Activated naive CD4-positive, alpha-beta T cell treated with anti-CD3 and anti-CD28 coated beads for 36 hours (primary cell): Measurements from ENCODE around the gene HMX1. TPM values are rescaled to one million over a fixed set of nuclear protein-coding genes. Genes with fewer than 3 reads are reported as not detected.
A peak's percentile ranks its signal among the peaks of the same experiment; 100 is the strongest.

Experiments used
- CTCF ChIA-PET: fragments of 350-600 bp; sonication (Branson Sonifier 250); formaldehyde crosslinking; loops from one replicate; lab custom pipeline; 2021; ENCODE audit warnings: antibody characterized with exemption; lab: Charles Lee
- DNase-seq: peaks from one replicate; pipeline ENCODE4 v3.0.0-alpha.2; 2020
- H3K27ac Mint-ChIP-seq: one replicate; pipeline ENCODE4 v1.8.0; 2021; ENCODE audit warnings: mild to moderate bottlenecking, mixed read lengths
- H3K27me3 Mint-ChIP-seq: one replicate; pipeline ENCODE4 v1.8.0; 2021; ENCODE audit warnings: low read depth, mixed read lengths
- H3K36me3 Mint-ChIP-seq: one replicate; pipeline ENCODE4 v1.8.0; 2021; ENCODE audit warnings: low read depth, mixed read lengths
- H3K4me1 Mint-ChIP-seq: one replicate; pipeline ENCODE4 v1.8.0; 2021; ENCODE audit warnings: low read depth, mixed read lengths
- H3K4me3 Mint-ChIP-seq: one replicate; pipeline ENCODE4 v1.8.0; 2021; ENCODE audit warnings: mild to moderate bottlenecking, moderate library complexity, mixed read lengths
- H3K9me3 Mint-ChIP-seq: one replicate; pipeline ENCODE4 v1.8.0; 2021; ENCODE audit warnings: mixed read lengths
- intact Hi-C: fragments of 100-400 bp; cut with micrococcal nuclease; formaldehyde crosslinking; loops from one replicate; pipeline ENCODE4 v1.15.1; 2023
- total RNA-seq, 2 experiments: library from RNA; stranded (reverse); gene quantifications; one replicate each; pipeline ENCODE4 v1.2.3, GENCODE V29; 2021

The HMX1 gene
- total RNA-seq, 2 experiments from 2014 or later, result not detected

GRCh38 chr4:8914461-8915171 is 43.0 kb upstream of the HMX1 start:
- DNase-seq, result no peak
- Mint-ChIP-seq H3K9me3 (no peaks in the 10 kb centered on the region), H3K27me3 (peaks cover 3% of the 10 kb centered on the region), H3K36me3 (no peaks in the 10 kb centered on the region), H3K4me1 (peaks cover 2% of the 10 kb centered on the region), H3K4me3 (no peak overlapping the region), H3K27ac (no peak overlapping the region)
- CTCF ChIA-PET, result interaction anchor here (0.5 kb wide), 1 partner anchor 616 kb away, joined by 3 read pairs; no protein-coding TSS in a partner anchor
- intact Hi-C loops, result no loop called here

- intact Hi-C loops, result no loop called here
- CTCF ChIA-PET, result no interaction called here
Measured at GRCh38 chr4:8913858-8914460, 42.3 kb upstream of the HMX1 start.

GRCh38 chr4:8913121-8913857 is 41.6 kb upstream of the HMX1 start:
- peaks cover 2% of the 10 kb centered on the region for H3K4me1 Mint-ChIP-seq
- DNase-seq, result no peak
- H3K9me3 Mint-ChIP-seq, result no peaks in the 10 kb centered on the region
- intact Hi-C loops, result no loop called here
- H3K4me3 Mint-ChIP-seq, result no peak overlapping the region
- CTCF ChIA-PET, result no interaction called here
- no peaks in the 10 kb centered on the region for H3K36me3 Mint-ChIP-seq
- no peak overlapping the region for H3K27ac Mint-ChIP-seq
- no peaks in the 10 kb centered on the region for H3K27me3 Mint-ChIP-seq

More at GRCh38 chr4:8913858-8914460, 42.3 kb upstream of the HMX1 start:
- H3K4me1 Mint-ChIP-seq, result peaks cover 2% of the 10 kb centered on the region
- H3K4me3 Mint-ChIP-seq, result no peak overlapping the region
- H3K27ac Mint-ChIP-seq, result no peak overlapping the region
- H3K9me3 Mint-ChIP-seq, result no peaks in the 10 kb centered on the region
- no peaks in the 10 kb centered on the region for H3K36me3 Mint-ChIP-seq
- DNase-seq, result no peak
- H3K27me3 Mint-ChIP-seq, result no peaks in the 10 kb centered on the region

GRCh38 chr4:8912506-8912905 is 40.9 kb upstream of the HMX1 start:
- intact Hi-C loops, result no loop called here

GRCh38 chr4:8912089-8912455 is 40.4 kb upstream of the HMX1 start:
- no peak for DNase-seq
- H3K4me3 Mint-ChIP-seq, result no peak overlapping the region
- intact Hi-C loops, result no loop called here
- no peaks in the 10 kb centered on the region for H3K4me1 Mint-ChIP-seq
- H3K27me3 Mint-ChIP-seq, result no peaks in the 10 kb centered on the region
- no peaks in the 10 kb centered on the region for H3K36me3 Mint-ChIP-seq
- no peak overlapping the region for H3K27ac Mint-ChIP-seq
- H3K9me3 Mint-ChIP-seq, result no peaks in the 10 kb centered on the region
- CTCF ChIA-PET, result no interaction called here

More at GRCh38 chr4:8912506-8912905, 40.9 kb upstream of the HMX1 start:
- H3K4me3 Mint-ChIP-seq, result no peak overlapping the region
- no peaks in the 10 kb centered on the region for H3K4me1 Mint-ChIP-seq
- no peaks in the 10 kb centered on the region for H3K27me3 Mint-ChIP-seq
- no peak overlapping the region for H3K27ac Mint-ChIP-seq
- no peaks in the 10 kb centered on the region for H3K9me3 Mint-ChIP-seq
- no peak for DNase-seq
- no peaks in the 10 kb centered on the region for H3K36me3 Mint-ChIP-seq
- CTCF ChIA-PET, result no interaction called here

- H3K27ac Mint-ChIP-seq, result no peak overlapping the region
- H3K36me3 Mint-ChIP-seq, result no peaks in the 10 kb centered on the region
- intact Hi-C loops, result no loop called here
- no peak overlapping the region for H3K4me3 Mint-ChIP-seq
- no peaks in the 10 kb centered on the region for H3K4me1 Mint-ChIP-seq
- no peak for DNase-seq
- CTCF ChIA-PET, result no interaction called here
- no peaks in the 10 kb centered on the region for H3K27me3 Mint-ChIP-seq
- no peaks in the 10 kb centered on the region for H3K9me3 Mint-ChIP-seq
Measured at GRCh38 chr4:8911316-8912088, 39.9 kb upstream of the HMX1 start.

GRCh38 chr4:8910822-8911315 is 39.2 kb upstream of the HMX1 start:
- intact Hi-C loops, result no loop called here
- Mint-ChIP-seq H3K27me3 (no peaks in the 10 kb centered on the region), H3K4me1 (no peaks in the 10 kb centered on the region), H3K36me3 (no peaks in the 10 kb centered on the region), H3K4me3 (no peak overlapping the region), H3K9me3 (no peaks in the 10 kb centered on the region), H3K27ac (peak overlapping the region; percentile 22)
- CTCF ChIA-PET, result no interaction called here
- DNase-seq, result no peak

GRCh38 chr4:8910100-8910821 is 38.6 kb upstream of the HMX1 start:
- Mint-ChIP-seq H3K4me3 (no peak overlapping the region), H3K9me3 (no peaks in the 10 kb centered on the region), H3K27me3 (no peaks in the 10 kb centered on the region), H3K4me1 (no peaks in the 10 kb centered on the region), H3K27ac (peak overlapping the region; percentile 22), H3K36me3 (no peaks in the 10 kb centered on the region)
- intact Hi-C loops, result no loop called here
- CTCF ChIA-PET, result no interaction called here
- DNase-seq, result no peak

GRCh38 chr4:8909548-8909947 is 37.9 kb upstream of the HMX1 start:
- intact Hi-C loops, result no loop called here
- Mint-ChIP-seq H3K4me1 (no peaks in the 10 kb centered on the region), H3K27me3 (no peaks in the 10 kb centered on the region), H3K36me3 (no peaks in the 10 kb centered on the region), H3K27ac (no peak overlapping the region), H3K9me3 (no peaks in the 10 kb centered on the region), H3K4me3 (no peak overlapping the region)
- CTCF ChIA-PET, result no interaction called here
- DNase-seq, result no peak

- Mint-ChIP-seq H3K9me3 (no peaks in the 10 kb centered on the region), H3K36me3 (no peaks in the 10 kb centered on the region), H3K4me3 (no peak overlapping the region), H3K27ac (no peak overlapping the region), H3K4me1 (no peaks in the 10 kb centered on the region), H3K27me3 (no peaks in the 10 kb centered on the region)
- intact Hi-C loops, result no loop called here
- CTCF ChIA-PET, result interaction anchor here (0.6 to 0.7 kb wide), 2 partner anchors 10 to 11 kb away, joined by 3 read pairs; no protein-coding TSS in a partner anchor
- no peak for DNase-seq
Measured at GRCh38 chr4:8908206-8908893, 36.7 kb upstream of the HMX1 start.

- Mint-ChIP-seq H3K27me3 (no peaks in the 10 kb centered on the region), H3K27ac (no peak overlapping the region), H3K36me3 (no peaks in the 10 kb centered on the region), H3K9me3 (no peaks in the 10 kb centered on the region), H3K4me3 (no peak overlapping the region), H3K4me1 (no peaks in the 10 kb centered on the region)
- intact Hi-C loops, result no loop called here
- DNase-seq, result no peak
- CTCF ChIA-PET, result interaction anchor here (0.6 to 0.7 kb wide), 3 partner anchors 9 to 1327 kb away, joined by 3 to 4 read pairs (median 3); no protein-coding TSS in a partner anchor
Measured at GRCh38 chr4:8907596-8908205, 36.1 kb upstream of the HMX1 start.
